Fibroblast of villous mesenchyme (primary cell): ENCODE results near the gene CDKN1B. TPM values are rescaled to one million over a fixed set of nuclear protein-coding genes. Genes with fewer than 3 reads are reported as not detected.

Experiments used
- DNase-seq: peaks from one replicate; pipeline ENCODE4 v3.0.0-alpha.2; 2010; ENCODE audit warnings: low read depth
- H3K4me3 ChIP-seq: 2 replicates; pipeline ENCODE4 v1.5.1; 2011; ENCODE audit warnings: low read depth, mild to moderate bottlenecking, low read length
- CTCF ChIP-seq: IDR thresholded peaks from 2 replicates; pipeline ENCODE4 v1.5.1; 2012; ENCODE audit warnings: low read depth, mild to moderate bottlenecking, low read length; ENCODE audit not compliant: insufficient read depth
- total RNA-seq: library from RNA; depleted of rRNA; stranded (reverse); fragments of >200 nt; gene quantifications from 2 replicates; pipeline ENCODE4 v1.2.3, GENCODE V29; 2012

The CDKN1B gene
- total RNA-seq, 1 donor: 56.6 TPM

GRCh38 chr12:12722435-12723148, 5.4 kb downstream of the CDKN1B start:
- DNase-seq: peak; percentile 80
- TF ChIP-seq CTCF: no peak
- peak overlapping the region; percentile 85 for H3K4me3 ChIP-seq

GRCh38 chr12:12723149-12723680, 6.0 kb downstream of the CDKN1B start:
- DNase-seq: peak; percentile 39
- TF ChIP-seq CTCF: no peak
- H3K4me3 ChIP-seq: peak overlapping the region; percentile 85

GRCh38 chr12:12723681-12724420, 6.7 kb downstream of the CDKN1B start:
- peak; percentile 60 for DNase-seq
- TF ChIP-seq CTCF: no peak
- H3K4me3 ChIP-seq: peak overlapping the region; percentile 85

- no peak for TF ChIP-seq CTCF
- peak; percentile 28 for DNase-seq
- peak overlapping the region; percentile 85 for H3K4me3 ChIP-seq
Measured at GRCh38 chr12:12724421-12725085, 7.4 kb downstream of the CDKN1B start.

GRCh38 chr12:12725086-12725955, 8.2 kb downstream of the CDKN1B start:
- TF ChIP-seq CTCF: no peak
- DNase-seq: peak; percentile 100
- H3K4me3 ChIP-seq: peak overlapping the region; percentile 85
